GM18505 (cell line): Measurements from ENCODE around the gene CSE1L.
"Not testable (repeated sequence)": the region's sequence is repeated elsewhere in the genome, so short reads cannot be mapped to it uniquely, and the experiment has no call there.

Experiments used
- ATAC-seq: cut with Tn5 transposase; IDR thresholded peaks from one replicate; pipeline ENCODE4 v1.9.1; 2021; ENCODE audit not compliant: unreplicated experiment
- POLR2A ChIP-seq: IDR thresholded peaks from 4 replicates; pipeline ENCODE4 v1.6.1; 2011; ENCODE audit warnings: borderline replicate concordance; ENCODE audit not compliant: insufficient read depth, insufficient read length; ENCODE audit errors: extremely low read depth

Gene CSE1L

GRCh38 chr20:49123982-49124381, 77.9 kb downstream of the CSE1L start:
- no peak for ATAC-seq
- TF ChIP-seq POLR2A = no peak

GRCh38 chr20:49132995-49133478, 86.9 kb downstream of the CSE1L start:
- TF ChIP-seq POLR2A = no peak
- no peak for ATAC-seq

- no peak for ATAC-seq
- TF ChIP-seq POLR2A = no peak
Measured at GRCh38 chr20:49133571-49133970, 87.5 kb downstream of the CSE1L start.

- ATAC-seq = not testable (repeated sequence)
Measured at GRCh38 chr20:49134797-49135196, 88.7 kb downstream of the CSE1L start.

GRCh38 chr20:49136817-49137571, 90.9 kb downstream of the CSE1L start:
- ATAC-seq = no peak
- TF ChIP-seq POLR2A = no peak

GRCh38 chr20:49138431-49138830, 92.3 kb downstream of the CSE1L start:
- TF ChIP-seq POLR2A = no peak
- ATAC-seq = no peak

GRCh38 chr20:49140411-49140810, 94.3 kb downstream of the CSE1L start:
- TF ChIP-seq POLR2A = no peak
- no peak for ATAC-seq

GRCh38 chr20:49140834-49141233, 94.7 kb downstream of the CSE1L start:
- TF ChIP-seq POLR2A = no peak
- ATAC-seq = no peak
